A673 (cell line): ENCODE data around the gene AP5B1. TPM values are rescaled to one million over a fixed set of nuclear protein-coding genes. Genes with fewer than 3 reads are reported as not detected.

Experiments
- BruUV-seq: library from RNA; stranded (reverse); fragments of 400-500 nt; replicated peaks from 2 replicates; lab custom pipeline; 2021; lab: Mats Ljungman, UMichigan
- CTCF ChIA-PET: fragments of 300-600 bp; sonication (Branson Sonifier 250); formaldehyde crosslinking; loops from one replicate; lab custom pipeline; 2022; ENCODE audit warnings: antibody characterized with exemption; lab: Charles Lee
- POLR2A ChIA-PET: fragments of 300-600 bp; sonication (Branson Sonifier 250); formaldehyde crosslinking; loops from one replicate; lab custom pipeline; 2022; ENCODE audit warnings: antibody characterized with exemption; ENCODE audit not compliant: low non-redundant PET; lab: Charles Lee
- DNase-seq: peaks from one replicate; pipeline ENCODE4 v3.0.0-alpha.2; 2015; ENCODE audit warnings: low spot score
- H3K27ac ChIP-seq: fragments of 200-600 bp; sonication (generic); 2 replicates; pipeline ENCODE4 v1.5.1; 2016; ENCODE audit warnings: mixed run types, low read depth, mild to moderate bottlenecking, mixed read lengths, antibody characterized with exemption, low read length; ENCODE audit not compliant: poor library complexity, severe bottlenecking
- H3K27me3 ChIP-seq: fragments of 200-600 bp; sonication (generic); replicated peaks from 2 replicates; pipeline ENCODE4 v1.6.1; 2017; ENCODE audit warnings: mixed run types, low read depth, mild to moderate bottlenecking, mixed read lengths, antibody characterized with exemption, low read length; ENCODE audit not compliant: insufficient read depth, poor library complexity
- H3K36me3 ChIP-seq: fragments of 200-600 bp; sonication (generic); 2 replicates; pipeline ENCODE4 v1.6.1; 2016; ENCODE audit warnings: mixed run types, mild to moderate bottlenecking, mixed read lengths, antibody characterized with exemption, low read length; ENCODE audit not compliant: insufficient read depth, poor library complexity, severe bottlenecking
- H3K4me1 ChIP-seq: fragments of 200-600 bp; sonication (generic); 2 replicates; pipeline ENCODE4 v1.6.1; 2017; ENCODE audit warnings: mixed run types, mild to moderate bottlenecking, mixed read lengths, antibody characterized with exemption, low read length; ENCODE audit not compliant: insufficient read depth, poor library complexity, severe bottlenecking
- H3K4me3 ChIP-seq: fragments of 200-600 bp; sonication (generic); 2 replicates; pipeline ENCODE4 v1.5.1; 2016; ENCODE audit warnings: low read depth, mixed run types, mild to moderate bottlenecking, mixed read lengths, low read length; ENCODE audit not compliant: poor library complexity, severe bottlenecking
- H3K9me3 ChIP-seq: fragments of 200-600 bp; sonication (generic); 2 replicates; pipeline ENCODE4 v1.6.1; 2016; ENCODE audit warnings: mixed run types, low read depth, mild to moderate bottlenecking, mixed read lengths, antibody characterized with exemption, low read length; ENCODE audit not compliant: poor library complexity, severe bottlenecking
- CTCF ChIP-seq: fragments of 300-800, 200-600 bp; sonication (generic); conservative IDR thresholded peaks from 2 replicates; pipeline ENCODE4 v1.5.1; 2017; ENCODE audit warnings: low read depth, mild to moderate bottlenecking, antibody characterized with exemption, low read length, moderate library complexity, mixed read lengths
- EZH2 ChIP-seq: fragments of 200-600 bp; sonication (generic); IDR thresholded peaks from 2 replicates; pipeline ENCODE4 v1.6.1; 2017; ENCODE audit warnings: borderline replicate concordance, low read depth, mild to moderate bottlenecking, mixed read lengths, antibody characterized with exemption, low read length; ENCODE audit not compliant: poor library complexity, severe bottlenecking
- intact Hi-C: fragments of 100-400 bp; cut with micrococcal nuclease; formaldehyde crosslinking; loops from one replicate; pipeline ENCODE4 v1.10.0; 2022; ENCODE audit not compliant: unreplicated experiment
- total RNA-seq: library from RNA; stranded (reverse); gene quantifications from 2 replicates; pipeline ENCODE4 v1.2.3, GENCODE V29; 2021

The AP5B1 gene
- total RNA-seq, 1 experiment from 2014 or later: 22.5 TPM

GRCh38 chr11:65822776-65823528, 42.2 kb upstream of the AP5B1 start:
- H3K4me3 ChIP-seq: no peak overlapping the region
- TF ChIP-seq EZH2: no peak
- TF ChIP-seq CTCF: no peak
- ChIA-PET POLR2A (no interaction called here), CTCF (no interaction called here)
- intact Hi-C loops: no loop called here
- H3K9me3 ChIP-seq: no peaks in the 10 kb centered on the region
- no peak for DNase-seq
- no peaks in the 10 kb centered on the region for H3K36me3 ChIP-seq
- H3K27ac ChIP-seq: no peak overlapping the region
- no peaks in the 10 kb centered on the region for H3K27me3 ChIP-seq
- no TSS peak for BruUV-seq
- no peaks in the 10 kb centered on the region for H3K4me1 ChIP-seq

GRCh38 chr11:65821107-65821506, 40.3 kb upstream of the AP5B1 start:
- no TSS peak for BruUV-seq
- H3K4me1 ChIP-seq: no peaks in the 10 kb centered on the region
- no peak overlapping the region for H3K27ac ChIP-seq
- ChIA-PET POLR2A (no interaction called here), CTCF (interaction anchor here (0.6 to 1.0 kb wide), 2 partner anchors 31 to 42 kb away, joined by 3 to 7 read pairs; no protein-coding TSS in a partner anchor)
- DNase-seq: no peak
- TF ChIP-seq EZH2 (no peak), CTCF (no peak)
- intact Hi-C loops: no loop called here
- no peak overlapping the region for H3K4me3 ChIP-seq
- H3K9me3 ChIP-seq: no peaks in the 10 kb centered on the region
- H3K27me3 ChIP-seq: no peaks in the 10 kb centered on the region
- no peaks in the 10 kb centered on the region for H3K36me3 ChIP-seq

GRCh38 chr11:65817835-65818680, 37.3 kb upstream of the AP5B1 start:
- peak; percentile 91 for DNase-seq
- H3K9me3 ChIP-seq: no peaks in the 10 kb centered on the region
- no TSS peak for BruUV-seq
- H3K27ac ChIP-seq: no peak overlapping the region
- H3K36me3 ChIP-seq: no peaks in the 10 kb centered on the region
- no peaks in the 10 kb centered on the region for H3K4me1 ChIP-seq
- no peak for TF ChIP-seq EZH2
- TF ChIP-seq CTCF: peak; percentile 97
- H3K27me3 ChIP-seq: no peaks in the 10 kb centered on the region
- POLR2A ChIA-PET: no interaction called here
- peak overlapping the region; percentile 59 for H3K4me3 ChIP-seq
- CTCF ChIA-PET: interaction anchor here (0.6 to 1.8 kb wide), 8 partner anchors 20 to 261 kb away, joined by 3 to 12 read pairs (median 6); partner anchors contain the start of gene KAT5
- intact Hi-C loops: loop anchor here (2.0 to 5.0 kb wide), 2 partner anchors 36 to 105 kb away; partner anchors contain the start of genes AP5B1 and KAT5
